Panc1 (cell line): Measurements from ENCODE around the gene YIPF5.

ENCODE experiments used
- SIN3A ChIP-seq: IDR thresholded peaks from 2 replicates; pipeline ENCODE4 v1.6.1; 2012; ENCODE audit warnings: low read depth, mild to moderate bottlenecking, low read length, moderate library complexity, borderline replicate concordance; ENCODE audit not compliant: insufficient read depth
- TF ChIP-seq, protein P1 (sequence below): fragments of 450-650 bp; IDR thresholded peaks from 2 replicates; pipeline ENCODE4 v1.5.1; 2017; ENCODE audit warnings: mild to moderate bottlenecking
- TF ChIP-seq, protein P2 (sequence below), 2 experiments: IDR thresholded peaks; 2 replicates each; pipeline ENCODE4 v1.6.1; 2011 to 2012; ENCODE audit warnings: low read depth in 2 of 2, control low read depth in 1 of 2, low read length in 1 of 2, mild to moderate bottlenecking in 1 of 2, moderate library complexity in 1 of 2; ENCODE audit not compliant: insufficient read depth in 1 of 2

DNA sequence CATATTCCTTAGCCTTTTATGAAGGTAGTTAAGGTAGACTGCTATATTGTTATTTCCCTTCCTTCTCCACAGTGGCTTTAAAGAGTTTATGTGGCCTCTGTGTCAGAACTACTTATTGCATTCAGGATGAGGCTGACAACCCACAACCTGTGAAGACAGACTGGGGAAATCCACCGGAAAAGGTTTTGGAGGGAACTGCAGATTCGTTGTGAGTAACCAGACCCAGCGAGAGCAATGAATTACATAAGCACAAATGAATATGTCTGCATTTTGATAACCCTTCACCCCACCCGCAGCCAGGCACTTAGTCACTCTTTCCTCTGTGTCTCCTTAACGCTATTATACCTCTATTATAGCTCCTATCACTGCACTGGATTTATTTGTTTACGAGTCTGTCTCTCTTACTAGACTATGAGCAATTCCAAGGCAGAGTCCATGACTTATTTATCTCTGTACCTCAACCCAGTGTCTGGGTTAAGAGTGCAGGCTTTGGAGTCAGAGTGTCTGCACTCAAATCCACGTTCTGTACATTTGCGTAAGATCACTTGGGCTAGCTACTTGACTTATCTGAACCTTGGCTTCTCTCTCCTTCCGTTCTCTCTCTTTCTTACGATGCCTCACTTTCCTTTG, 19.5 kb upstream of the YIPF5 start:
- TF ChIP-seq, protein P1, sequence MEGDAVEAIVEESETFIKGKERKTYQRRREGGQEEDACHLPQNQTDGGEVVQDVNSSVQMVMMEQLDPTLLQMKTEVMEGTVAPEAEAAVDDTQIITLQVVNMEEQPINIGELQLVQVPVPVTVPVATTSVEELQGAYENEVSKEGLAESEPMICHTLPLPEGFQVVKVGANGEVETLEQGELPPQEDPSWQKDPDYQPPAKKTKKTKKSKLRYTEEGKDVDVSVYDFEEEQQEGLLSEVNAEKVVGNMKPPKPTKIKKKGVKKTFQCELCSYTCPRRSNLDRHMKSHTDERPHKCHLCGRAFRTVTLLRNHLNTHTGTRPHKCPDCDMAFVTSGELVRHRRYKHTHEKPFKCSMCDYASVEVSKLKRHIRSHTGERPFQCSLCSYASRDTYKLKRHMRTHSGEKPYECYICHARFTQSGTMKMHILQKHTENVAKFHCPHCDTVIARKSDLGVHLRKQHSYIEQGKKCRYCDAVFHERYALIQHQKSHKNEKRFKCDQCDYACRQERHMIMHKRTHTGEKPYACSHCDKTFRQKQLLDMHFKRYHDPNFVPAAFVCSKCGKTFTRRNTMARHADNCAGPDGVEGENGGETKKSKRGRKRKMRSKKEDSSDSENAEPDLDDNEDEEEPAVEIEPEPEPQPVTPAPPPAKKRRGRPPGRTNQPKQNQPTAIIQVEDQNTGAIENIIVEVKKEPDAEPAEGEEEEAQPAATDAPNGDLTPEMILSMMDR = no peak
- TF ChIP-seq, protein P2, sequence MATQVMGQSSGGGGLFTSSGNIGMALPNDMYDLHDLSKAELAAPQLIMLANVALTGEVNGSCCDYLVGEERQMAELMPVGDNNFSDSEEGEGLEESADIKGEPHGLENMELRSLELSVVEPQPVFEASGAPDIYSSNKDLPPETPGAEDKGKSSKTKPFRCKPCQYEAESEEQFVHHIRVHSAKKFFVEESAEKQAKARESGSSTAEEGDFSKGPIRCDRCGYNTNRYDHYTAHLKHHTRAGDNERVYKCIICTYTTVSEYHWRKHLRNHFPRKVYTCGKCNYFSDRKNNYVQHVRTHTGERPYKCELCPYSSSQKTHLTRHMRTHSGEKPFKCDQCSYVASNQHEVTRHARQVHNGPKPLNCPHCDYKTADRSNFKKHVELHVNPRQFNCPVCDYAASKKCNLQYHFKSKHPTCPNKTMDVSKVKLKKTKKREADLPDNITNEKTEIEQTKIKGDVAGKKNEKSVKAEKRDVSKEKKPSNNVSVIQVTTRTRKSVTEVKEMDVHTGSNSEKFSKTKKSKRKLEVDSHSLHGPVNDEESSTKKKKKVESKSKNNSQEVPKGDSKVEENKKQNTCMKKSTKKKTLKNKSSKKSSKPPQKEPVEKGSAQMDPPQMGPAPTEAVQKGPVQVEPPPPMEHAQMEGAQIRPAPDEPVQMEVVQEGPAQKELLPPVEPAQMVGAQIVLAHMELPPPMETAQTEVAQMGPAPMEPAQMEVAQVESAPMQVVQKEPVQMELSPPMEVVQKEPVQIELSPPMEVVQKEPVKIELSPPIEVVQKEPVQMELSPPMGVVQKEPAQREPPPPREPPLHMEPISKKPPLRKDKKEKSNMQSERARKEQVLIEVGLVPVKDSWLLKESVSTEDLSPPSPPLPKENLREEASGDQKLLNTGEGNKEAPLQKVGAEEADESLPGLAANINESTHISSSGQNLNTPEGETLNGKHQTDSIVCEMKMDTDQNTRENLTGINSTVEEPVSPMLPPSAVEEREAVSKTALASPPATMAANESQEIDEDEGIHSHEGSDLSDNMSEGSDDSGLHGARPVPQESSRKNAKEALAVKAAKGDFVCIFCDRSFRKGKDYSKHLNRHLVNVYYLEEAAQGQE (IDR thresholded peaks at IDR 0.05; ENCODE audit: insufficient read depth in 1 of 2, low read depth in 2 of 2, low read length in 1 of 2) = no peak
- no peak for TF ChIP-seq SIN3A
